Measurements from ENCODE around the gene IFITM10.

IFITM10 gene

GRCh38 chr11:1742371-1742770 lies 8.0 kb downstream of the IFITM10 start:
- DNase-seq (ENCODE audit: low read depth, low spot score): no peak
- no peak overlapping the region for H3K27ac ChIP-seq

DNA sequence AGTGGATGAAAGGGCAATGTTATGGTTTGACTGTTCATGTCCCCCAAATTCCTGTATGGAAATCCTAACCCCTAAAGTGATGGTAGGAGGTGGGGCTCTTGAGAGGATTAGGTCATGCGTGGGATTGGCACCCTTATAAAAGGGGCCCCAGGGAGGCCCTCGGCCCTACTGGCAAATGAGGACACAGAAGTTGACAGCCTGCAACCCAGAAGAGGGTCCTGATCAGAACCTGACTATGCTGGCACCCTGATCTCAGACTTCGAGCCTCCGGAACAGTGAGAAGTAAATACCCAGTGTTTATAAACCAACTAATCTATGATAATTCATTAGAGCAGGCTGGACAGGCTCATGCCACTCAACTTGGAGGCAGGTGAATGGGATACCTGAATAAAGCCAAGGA lies 8.7 kb downstream of the IFITM10 start:
- no peak overlapping the region for H3K27ac ChIP-seq
- no peak for DNase-seq (ENCODE audit: low read depth, low spot score)

- H3K27ac ChIP-seq: no peak overlapping the region
- no peak for DNase-seq (ENCODE audit: low read depth, low spot score)
Measured at GRCh38 chr11:1740786-1741530, 9.4 kb downstream of the IFITM10 start.

GRCh38 chr11:1739576-1739975 lies 10.8 kb downstream of the IFITM10 start:
- DNase-seq (ENCODE audit: low read depth, low spot score): no peak
- no peak overlapping the region for H3K27ac ChIP-seq

- no peak overlapping the region for H3K27ac ChIP-seq
- no peak for DNase-seq (ENCODE audit: low read depth, low spot score)
Measured at GRCh38 chr11:1738380-1738779, 12.0 kb downstream of the IFITM10 start.

DNA sequence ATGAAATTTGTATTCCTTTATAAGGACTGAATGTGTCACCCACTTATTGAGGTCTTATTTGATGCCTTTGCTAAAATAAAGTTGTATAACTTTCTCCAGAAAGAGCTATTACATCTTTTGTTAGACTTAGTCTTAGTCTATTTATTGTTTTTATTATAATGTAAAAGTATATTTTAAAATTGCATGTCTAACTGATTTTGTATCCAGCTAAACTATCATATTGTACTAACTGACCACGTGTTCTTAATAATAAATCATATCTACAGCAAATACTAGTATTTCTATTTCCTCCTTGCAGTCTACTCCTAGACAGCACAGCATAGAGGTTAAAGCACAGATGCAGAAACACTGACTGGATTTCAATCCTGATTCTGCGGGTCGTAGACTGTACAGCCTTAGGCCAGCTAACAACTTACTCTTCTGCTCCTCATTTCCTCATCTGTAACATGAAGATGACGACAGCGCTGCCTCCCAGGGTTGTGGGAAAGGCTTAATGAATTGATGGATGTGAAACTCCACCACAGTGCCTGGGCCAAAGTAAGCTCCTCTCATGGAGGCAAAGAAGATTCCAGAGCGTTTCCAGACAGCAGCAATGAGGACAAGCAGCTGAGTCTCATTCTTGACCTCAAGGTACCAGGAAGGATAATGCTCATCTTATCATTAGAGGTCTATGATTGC lies 13.2 kb downstream of the IFITM10 start:
- H3K27ac ChIP-seq: no peak overlapping the region
- DNase-seq (ENCODE audit: low read depth, low spot score): no peak

DNA sequence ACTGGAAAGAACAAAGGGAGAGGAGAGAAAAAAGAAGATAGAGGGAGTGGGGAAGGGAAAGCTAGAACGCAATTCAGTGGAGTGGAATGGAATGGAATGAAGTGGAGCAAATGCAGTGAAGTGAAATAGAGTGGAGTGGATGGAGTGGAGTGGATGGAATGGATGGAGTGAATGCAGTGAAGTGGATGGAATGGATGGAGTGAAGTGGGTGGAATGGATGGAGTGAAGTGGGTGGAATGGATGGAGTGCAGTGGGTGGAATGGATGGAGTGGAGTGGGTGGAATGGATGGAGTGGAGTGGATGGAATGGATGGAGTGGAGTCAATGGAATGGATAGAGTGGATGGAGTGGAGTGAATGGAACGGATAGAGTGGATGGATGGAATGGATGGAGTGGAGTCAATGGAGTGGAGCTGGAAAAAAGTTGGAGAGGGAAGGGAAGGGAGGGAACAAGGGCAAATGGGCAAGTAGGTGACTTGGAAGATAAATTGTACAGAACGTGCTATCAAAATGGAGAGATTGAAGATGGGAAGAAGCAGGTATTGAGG lies 13.9 kb downstream of the IFITM10 start:
- no peak overlapping the region for H3K27ac ChIP-seq
- no peak for DNase-seq (ENCODE audit: low read depth, low spot score)

- no peak overlapping the region for H3K27ac ChIP-seq
- DNase-seq (ENCODE audit: low read depth, low spot score): no peak
Measured at GRCh38 chr11:1735271-1735670, 15.1 kb downstream of the IFITM10 start.

GRCh38 chr11:1734641-1735081 lies 15.7 kb downstream of the IFITM10 start:
- DNase-seq (ENCODE audit: low read depth, low spot score): no peak
- no peak overlapping the region for H3K27ac ChIP-seq

DNA sequence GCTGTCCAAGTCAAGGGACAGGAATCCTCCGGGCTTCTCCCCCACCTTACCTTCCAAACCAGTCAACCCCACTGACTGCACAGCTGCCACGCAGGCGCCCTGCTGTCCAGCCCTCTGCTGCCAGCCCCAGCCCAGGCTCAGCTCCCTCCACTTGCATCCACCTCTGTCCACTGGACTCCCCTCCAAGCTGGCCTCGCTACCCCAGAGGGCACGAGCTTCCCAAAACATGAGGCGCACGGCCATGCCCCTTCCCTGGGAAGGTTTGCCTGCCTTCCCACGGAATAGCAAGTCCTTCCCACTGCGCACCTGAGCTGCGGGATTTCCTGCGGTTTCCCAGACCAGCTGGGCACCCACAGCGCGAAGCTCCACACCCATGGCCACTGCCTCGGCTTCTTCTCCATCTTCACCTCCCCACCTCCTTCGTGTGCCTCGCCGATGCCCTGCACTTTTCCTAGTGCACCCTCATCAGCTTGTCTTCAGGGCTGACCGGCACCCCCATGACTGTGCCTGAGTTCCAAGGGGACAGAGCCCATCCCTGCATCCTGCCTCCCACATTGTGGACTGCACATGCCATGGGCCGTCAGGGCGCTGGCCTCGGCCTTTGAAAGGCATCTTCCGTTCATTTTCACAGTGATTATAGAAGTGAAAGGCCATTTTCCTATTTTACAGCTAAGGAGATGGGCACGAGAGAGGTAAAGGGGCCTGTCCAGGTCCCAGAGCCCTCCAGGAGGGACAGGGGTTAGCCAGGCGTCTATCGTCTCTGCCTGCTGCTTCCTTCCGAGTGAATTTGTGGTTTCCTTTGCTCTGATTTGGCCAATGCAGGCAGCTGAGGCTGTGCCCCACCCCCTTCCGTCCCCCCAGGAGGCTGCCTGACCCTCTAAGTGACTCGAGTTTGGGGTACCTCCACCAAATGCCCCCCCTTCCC lies 16.4 kb downstream of the IFITM10 start:
- no peak overlapping the region for H3K27ac ChIP-seq
- DNase-seq (ENCODE audit: low read depth, low spot score): no peak

GRCh38 chr11:1733009-1733715 lies 17.2 kb downstream of the IFITM10 start:
- no peak for DNase-seq (ENCODE audit: low read depth, low spot score)
- H3K27ac ChIP-seq: no peak overlapping the region

DNA sequence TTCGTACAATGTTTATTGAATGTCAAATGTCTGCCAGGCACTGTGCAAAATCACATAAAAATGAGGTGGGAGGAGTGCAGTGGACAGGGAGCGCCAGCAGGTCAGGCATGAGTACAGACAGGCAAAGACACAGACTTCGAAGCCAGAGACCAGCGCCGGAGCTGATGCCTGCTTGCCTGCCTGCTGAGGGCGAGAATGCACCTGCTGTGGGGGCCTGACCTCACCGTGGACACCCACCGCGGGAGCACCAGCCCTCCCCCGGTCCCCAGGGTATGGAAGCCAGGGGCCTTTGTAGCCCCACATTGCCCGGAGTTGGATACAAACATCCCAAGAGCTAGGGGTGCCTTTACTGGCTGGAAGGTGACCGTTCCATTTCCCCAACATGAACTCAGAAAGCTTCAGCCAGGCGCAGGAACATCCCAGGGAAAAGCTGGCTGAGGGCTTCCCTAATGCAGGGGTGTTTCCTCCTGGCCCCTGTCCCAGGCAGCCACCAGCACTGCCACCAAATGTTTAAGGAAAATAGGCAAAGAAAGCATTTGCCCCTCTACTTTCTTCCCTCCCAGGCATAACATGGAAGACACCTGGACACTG lies 17.9 kb downstream of the IFITM10 start:
- DNase-seq (ENCODE audit: low read depth, low spot score): no peak
- H3K27ac ChIP-seq: no peak overlapping the region

DNA sequence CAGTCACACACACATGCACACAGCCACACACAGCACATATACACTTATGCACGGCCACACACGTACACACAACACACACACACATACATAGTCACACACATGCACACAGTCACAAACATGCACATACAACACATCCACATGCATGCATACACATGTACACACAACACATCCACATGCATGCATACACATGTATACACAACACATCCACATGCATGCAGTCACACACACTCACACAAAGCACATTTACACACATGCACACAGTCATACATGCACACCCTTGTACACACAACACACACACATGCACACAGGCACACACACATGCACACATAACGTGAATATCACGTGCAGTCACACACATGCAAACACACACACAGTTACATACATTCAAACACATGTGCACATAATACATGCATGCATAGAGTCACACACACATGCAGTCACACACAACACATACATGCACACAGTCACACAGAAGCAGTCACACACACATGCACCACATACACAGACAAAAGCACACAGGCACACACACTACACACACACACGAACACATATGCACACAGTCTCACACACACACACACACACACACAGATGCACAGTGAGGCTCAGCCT lies 18.8 kb downstream of the IFITM10 start:
- no peak overlapping the region for H3K27ac ChIP-seq
- no peak for DNase-seq (ENCODE audit: low read depth, low spot score)

- H3K27ac ChIP-seq: no peak overlapping the region
- DNase-seq (ENCODE audit: low read depth, low spot score): no peak
Measured at GRCh38 chr11:1730059-1730629, 20.3 kb downstream of the IFITM10 start.

DNA sequence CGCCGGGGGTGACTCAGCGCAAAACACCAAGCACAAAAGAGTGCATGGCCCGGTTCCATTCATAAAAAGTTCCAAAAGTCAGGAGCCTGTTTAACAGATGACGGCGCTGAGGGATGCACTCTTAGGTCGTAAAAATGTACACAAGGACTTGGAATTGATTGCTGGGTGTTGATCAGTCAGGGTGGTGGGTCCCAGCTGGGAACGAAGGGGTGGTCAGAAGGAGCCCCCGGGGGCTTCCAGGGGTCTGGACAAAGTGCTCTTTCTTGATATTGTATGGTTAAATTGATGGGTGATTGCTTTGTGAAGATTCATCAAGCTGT lies 20.7 kb downstream of the IFITM10 start:
- no peak for DNase-seq (ENCODE audit: low read depth, low spot score)
- H3K27ac ChIP-seq: no peak overlapping the region

DNA sequence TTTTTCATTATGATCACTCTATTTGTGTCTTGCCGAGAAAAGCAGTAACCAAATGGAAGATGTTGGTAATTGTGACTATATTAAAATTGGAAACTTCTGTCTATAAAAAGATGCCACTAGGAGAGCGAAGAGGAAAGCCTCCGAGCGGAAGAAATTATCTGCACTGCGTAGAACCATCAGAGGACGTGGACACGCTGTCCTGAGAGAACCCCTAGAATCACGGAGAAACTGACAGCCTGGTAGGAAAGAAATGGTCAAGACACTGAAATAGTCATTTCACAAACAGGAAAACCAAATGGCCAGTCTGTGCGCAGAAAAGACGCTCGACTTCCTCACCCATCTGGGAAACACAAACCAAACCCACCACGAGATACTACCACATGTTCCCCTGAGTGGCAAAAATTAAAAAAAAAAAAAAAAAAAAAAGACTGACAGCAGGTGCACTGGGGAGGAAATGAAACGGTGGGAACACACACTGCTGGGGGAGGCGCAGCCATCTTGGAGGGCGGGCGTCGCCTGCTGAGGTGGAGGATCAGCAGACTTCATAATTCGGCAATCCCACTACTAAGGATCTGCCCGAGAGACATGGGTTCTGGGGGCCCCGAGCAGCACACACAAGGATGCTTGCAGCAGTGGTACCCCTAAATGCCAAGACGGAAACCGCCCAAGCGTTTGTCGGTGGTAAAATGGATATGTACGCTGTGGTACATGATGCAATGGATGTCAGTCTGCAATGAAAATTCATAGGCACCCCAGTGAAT lies 21.3 kb downstream of the IFITM10 start:
- DNase-seq (ENCODE audit: low read depth, low spot score): no peak

DNA sequence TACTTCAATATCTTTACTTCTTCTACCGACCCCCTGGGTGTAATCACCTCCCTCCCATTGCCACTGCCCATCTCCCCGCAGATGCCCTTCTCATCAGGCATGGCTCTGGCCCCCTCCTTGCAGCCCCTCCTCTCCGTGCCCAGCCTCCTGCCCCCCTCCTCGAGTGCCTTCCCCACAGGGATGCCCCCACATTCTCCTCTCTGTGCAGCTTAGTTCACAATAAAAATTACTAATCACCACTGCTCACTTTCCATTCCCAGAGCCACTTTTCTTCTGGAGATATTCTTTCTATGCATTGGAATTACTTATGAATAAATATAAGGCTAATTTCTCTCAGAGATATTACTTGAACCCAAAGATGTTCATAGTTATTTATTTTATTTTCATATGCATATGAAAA lies 22.1 kb downstream of the IFITM10 start:
- H3K27ac ChIP-seq: no peak overlapping the region
- no peak for DNase-seq (ENCODE audit: low read depth, low spot score)

More for the DNA sequence above, 21.3 kb downstream of the IFITM10 start:
- no peak overlapping the region for H3K27ac ChIP-seq

DNA sequence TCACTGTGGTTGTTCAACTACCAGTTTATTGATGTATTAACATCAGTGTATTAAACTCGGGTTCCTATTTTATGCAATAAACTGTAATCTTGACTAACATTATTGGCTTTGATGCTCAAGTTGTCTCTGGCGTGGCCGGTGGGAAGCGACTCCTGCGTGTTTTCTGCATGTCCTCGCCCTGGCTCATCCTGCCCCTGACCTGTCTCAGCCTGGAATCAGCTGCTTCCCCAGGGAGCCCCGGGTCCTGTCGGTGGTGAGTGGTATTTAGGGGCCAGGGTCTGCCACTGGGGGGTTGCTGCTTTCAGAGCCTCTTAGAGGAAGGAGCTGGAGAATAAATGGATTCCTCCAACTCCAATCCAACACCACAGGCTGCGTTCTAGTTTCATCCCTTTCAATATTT lies 22.5 kb downstream of the IFITM10 start:
- DNase-seq (ENCODE audit: low read depth, low spot score): no peak
- no peak overlapping the region for H3K27ac ChIP-seq

Data from epithelial cell of prostate (primary cell).